Bronchial epithelial cell (primary cell): ENCODE data around the gene LPAR2. TPM values are rescaled to one million over a fixed set of nuclear protein-coding genes. Genes with fewer than 3 reads are reported as not detected.

Experiments
- DNase-seq: peaks from one replicate; pipeline ENCODE4 v3.0.0-alpha.2; 2010; ENCODE audit warnings: low read depth
- FAIRE-seq: peaks from 2 replicates; lab custom pipeline; 2011; peaks lifted over from hg19 to GRCh38; lab: Jason Lieb, UNC
- H3K27me3 ChIP-seq: 2 replicates; pipeline ENCODE4 v1.5.1; 2011; ENCODE audit warnings: low read length; ENCODE audit not compliant: control insufficient read depth, insufficient read depth
- H3K36me3 ChIP-seq: 2 replicates; pipeline ENCODE4 v1.5.1; 2011; ENCODE audit warnings: low read length; ENCODE audit not compliant: control insufficient read depth, insufficient read depth
- H3K4me3 ChIP-seq: 2 replicates; pipeline ENCODE4 v1.5.1; 2011; ENCODE audit warnings: mild to moderate bottlenecking, low read depth, low read length, control low read depth
- CTCF ChIP-seq: IDR thresholded peaks from 2 replicates; pipeline ENCODE4 v1.5.1; 2011; ENCODE audit warnings: mild to moderate bottlenecking, moderate library complexity, low read length, control low read depth, inconsistent platforms; ENCODE audit not compliant: insufficient read depth, severe bottlenecking
- total RNA-seq: library from RNA; depleted of rRNA; stranded (reverse); fragments of >200 nt; gene quantifications from 2 replicates; pipeline ENCODE4 v1.2.1, GENCODE V29; 2014

LPAR2 gene
- total RNA-seq, 1 donor from 2014 or later, result 5.5 TPM

DNA sequence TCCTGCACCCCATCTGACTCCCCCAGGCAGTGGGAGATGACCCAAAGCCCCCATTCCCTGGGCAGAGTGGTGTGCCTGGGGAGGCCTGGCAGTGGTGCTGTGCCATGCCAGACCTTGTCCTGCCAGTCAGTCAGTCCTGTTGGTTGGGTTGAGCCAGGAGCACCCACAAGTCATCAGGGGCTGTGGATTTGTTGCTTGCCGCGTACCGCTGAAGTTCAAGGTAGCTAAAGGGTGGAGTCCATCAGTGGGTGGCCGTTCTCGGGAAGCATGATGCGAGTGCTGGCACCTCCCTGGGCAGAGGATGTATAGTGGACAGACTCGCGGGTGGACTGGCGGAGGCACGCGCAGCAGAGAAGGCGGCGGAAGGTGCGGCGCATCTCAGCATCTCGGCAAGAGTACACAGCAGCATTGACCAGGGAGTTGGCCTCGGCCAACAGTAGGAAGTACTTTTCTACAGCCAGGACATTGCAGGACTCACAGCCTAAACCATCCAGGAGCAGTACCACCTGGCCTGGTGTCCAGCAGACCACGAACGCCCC lies 3.9 kb downstream of the LPAR2 start:
- H3K27me3 ChIP-seq, result no peaks in the 10 kb centered on the region
- TF ChIP-seq CTCF, result no peak
- FAIRE-seq, result no peak
- DNase-seq, result no peak
- H3K36me3 ChIP-seq, result peaks cover 1% of the 10 kb centered on the region
- no peak overlapping the region for H3K4me3 ChIP-seq

- DNase-seq, result no peak
- H3K36me3 ChIP-seq, result peaks cover 1% of the 10 kb centered on the region
- no peak overlapping the region for H3K4me3 ChIP-seq
- no peaks in the 10 kb centered on the region for H3K27me3 ChIP-seq
- TF ChIP-seq CTCF, result no peak
- FAIRE-seq, result no peak
Measured at GRCh38 chr19:19623383-19623782, 4.6 kb downstream of the LPAR2 start.

DNA sequence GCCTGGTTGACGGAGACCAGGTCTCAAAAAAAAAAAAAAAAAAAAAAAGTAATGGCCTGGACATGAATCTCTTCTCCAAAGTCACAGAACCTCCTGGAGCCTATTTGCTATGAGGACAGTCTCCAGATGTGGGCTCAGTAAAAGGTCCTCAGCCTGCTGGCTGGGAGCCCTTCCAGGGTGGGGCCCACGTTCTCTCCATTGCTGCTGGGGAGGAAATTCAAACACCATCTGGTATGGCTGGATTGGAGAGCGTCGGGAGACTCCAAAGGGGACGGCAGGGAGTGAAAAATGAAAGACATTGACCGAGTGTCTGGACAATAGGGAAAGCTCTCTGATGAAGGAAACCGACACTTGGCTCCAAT lies 8.2 kb downstream of the LPAR2 start:
- FAIRE-seq (no peak), DNase-seq (no peak)
- Histone ChIP-seq H3K4me3 (no peak overlapping the region), H3K36me3 (peaks cover 1% of the 10 kb centered on the region), H3K27me3 (no peaks in the 10 kb centered on the region)
- no peak for TF ChIP-seq CTCF

GRCh38 chr19:19619181-19619848 lies 8.7 kb downstream of the LPAR2 start:
- Histone ChIP-seq H3K27me3 (no peaks in the 10 kb centered on the region), H3K36me3 (peaks cover 1% of the 10 kb centered on the region), H3K4me3 (no peak overlapping the region)
- TF ChIP-seq CTCF, result no peak
- DNase-seq, result no peak
- FAIRE-seq, result no peak

- Histone ChIP-seq H3K4me3 (peak within 1 kb of the TSS; percentile 41), H3K27me3 (no peaks in the 10 kb centered on the region), H3K36me3 (peaks cover under 1% of the 10 kb centered on the region)
- DNase-seq (peak; percentile 71), FAIRE-seq (no peak)
- no peak for TF ChIP-seq CTCF
Measured at GRCh38 chr19:19618219-19619051, 9.6 kb downstream of the LPAR2 start, which contains the start of gene PBX4. PBX4 (minus strand) TSS chr19:19618687; CDS start chr19:19618629, 58 bp downstream.
